Globus pallidus (tissue), 1 donor: ENCODE data around the gene CCDC9B.
A peak's percentile ranks its signal among the peaks of the same experiment; 100 is the strongest.

Experiments used
- DNase-seq: peaks from one replicate; pipeline ENCODE4 v3.0.0-alpha.2; 2015; ENCODE audit warnings: low spot score

CCDC9B gene

GRCh38 chr15:40307421-40308211 is 33.1 kb downstream of the CCDC9B start, which contains the start of gene PLCB2:
PLCB2 (minus strand) TSS chr15:40307935; CDS start chr15:40307672, 263 bp downstream.
- DNase-seq = peak; percentile 48

- no peak for DNase-seq
These were observed 33.8 kb downstream of the CCDC9B start for GRCh38 chr15:40306908-40307307.

- DNase-seq = peak; percentile 51
These were observed 34.4 kb downstream of the CCDC9B start for GRCh38 chr15:40306371-40306770.

- DNase-seq = no peak
These were observed 35.5 kb downstream of the CCDC9B start for GRCh38 chr15:40305281-40305680.

GRCh38 chr15:40303576-40303975 is 37.2 kb downstream of the CCDC9B start:
- DNase-seq = no peak

- DNase-seq = no peak
These were observed 37.8 kb downstream of the CCDC9B start for GRCh38 chr15:40302981-40303380.

GRCh38 chr15:40302288-40302886 is 38.4 kb downstream of the CCDC9B start:
- no peak for DNase-seq

- DNase-seq = no peak
These were observed 39.1 kb downstream of the CCDC9B start for GRCh38 chr15:40301467-40302179.

GRCh38 chr15:40300771-40301170 is 40.0 kb downstream of the CCDC9B start:
- DNase-seq = no peak

GRCh38 chr15:40300367-40300766 is 40.4 kb downstream of the CCDC9B start:
- DNase-seq = no peak

- DNase-seq = no peak
These were observed 42.4 kb downstream of the CCDC9B start for GRCh38 chr15:40298216-40298935.

- DNase-seq = no peak
These were observed 43.4 kb downstream of the CCDC9B start for GRCh38 chr15:40297356-40297755.

- no peak for DNase-seq
These were observed 44.0 kb downstream of the CCDC9B start for GRCh38 chr15:40296561-40297230.

GRCh38 chr15:40295877-40296560 is 44.7 kb downstream of the CCDC9B start:
- DNase-seq = no peak

- no peak for DNase-seq
These were observed 45.4 kb downstream of the CCDC9B start for GRCh38 chr15:40295297-40295696.

- no peak for DNase-seq
These were observed 46.5 kb downstream of the CCDC9B start for GRCh38 chr15:40293905-40294895.

- no peak for DNase-seq
These were observed 47.7 kb downstream of the CCDC9B start for GRCh38 chr15:40293006-40293405.

- DNase-seq = no peak
These were observed 48.5 kb downstream of the CCDC9B start for GRCh38 chr15:40292246-40292645.

- no peak for DNase-seq
These were observed 49.7 kb downstream of the CCDC9B start for GRCh38 chr15:40290918-40291574.
